GM18867 (cell line): ENCODE data around the gene RXRA.

Source experiments
- ATAC-seq: cut with Tn5 transposase; IDR thresholded peaks from one replicate; pipeline ENCODE4 v1.9.1; 2021; ENCODE audit warnings: mild to moderate bottlenecking, moderate library complexity; ENCODE audit not compliant: unreplicated experiment

RXRA gene

GRCh38 chr9:134461426-134461982 lies 135.2 kb downstream of the RXRA start:
- ATAC-seq = no peak

GRCh38 chr9:134462318-134462717 lies 136.1 kb downstream of the RXRA start:
- no peak for ATAC-seq

DNA sequence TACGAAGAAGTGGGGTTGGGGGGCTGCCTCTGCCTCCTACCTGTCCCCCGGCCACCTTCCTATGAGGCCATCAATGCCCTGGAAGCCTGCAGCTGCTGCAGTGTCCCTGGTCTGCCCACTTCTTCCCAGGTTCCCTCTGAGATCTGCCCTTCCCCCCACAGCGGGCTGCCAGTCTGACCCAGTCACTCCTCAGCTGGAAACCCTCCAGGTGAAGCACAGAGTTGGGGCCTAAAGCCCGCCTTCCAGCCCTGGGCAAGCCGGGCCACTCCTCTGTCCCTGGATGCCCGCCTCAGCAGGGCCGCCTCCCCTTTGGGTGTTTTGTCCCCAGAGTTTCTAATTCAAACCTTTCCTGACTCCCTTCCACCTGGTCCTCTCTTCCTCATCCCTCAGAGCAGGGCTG lies 137.0 kb downstream of the RXRA start:
- ATAC-seq = no peak

GRCh38 chr9:134466869-134467616 lies 140.8 kb downstream of the RXRA start:
- no peak for ATAC-seq

- no peak for ATAC-seq
Measured at GRCh38 chr9:134468358-134468757, 142.1 kb downstream of the RXRA start.

GRCh38 chr9:134469041-134469875 lies 143.0 kb downstream of the RXRA start:
- ATAC-seq = no peak

- no peak for ATAC-seq
Measured at GRCh38 chr9:134472256-134472655, 146.0 kb downstream of the RXRA start.

DNA sequence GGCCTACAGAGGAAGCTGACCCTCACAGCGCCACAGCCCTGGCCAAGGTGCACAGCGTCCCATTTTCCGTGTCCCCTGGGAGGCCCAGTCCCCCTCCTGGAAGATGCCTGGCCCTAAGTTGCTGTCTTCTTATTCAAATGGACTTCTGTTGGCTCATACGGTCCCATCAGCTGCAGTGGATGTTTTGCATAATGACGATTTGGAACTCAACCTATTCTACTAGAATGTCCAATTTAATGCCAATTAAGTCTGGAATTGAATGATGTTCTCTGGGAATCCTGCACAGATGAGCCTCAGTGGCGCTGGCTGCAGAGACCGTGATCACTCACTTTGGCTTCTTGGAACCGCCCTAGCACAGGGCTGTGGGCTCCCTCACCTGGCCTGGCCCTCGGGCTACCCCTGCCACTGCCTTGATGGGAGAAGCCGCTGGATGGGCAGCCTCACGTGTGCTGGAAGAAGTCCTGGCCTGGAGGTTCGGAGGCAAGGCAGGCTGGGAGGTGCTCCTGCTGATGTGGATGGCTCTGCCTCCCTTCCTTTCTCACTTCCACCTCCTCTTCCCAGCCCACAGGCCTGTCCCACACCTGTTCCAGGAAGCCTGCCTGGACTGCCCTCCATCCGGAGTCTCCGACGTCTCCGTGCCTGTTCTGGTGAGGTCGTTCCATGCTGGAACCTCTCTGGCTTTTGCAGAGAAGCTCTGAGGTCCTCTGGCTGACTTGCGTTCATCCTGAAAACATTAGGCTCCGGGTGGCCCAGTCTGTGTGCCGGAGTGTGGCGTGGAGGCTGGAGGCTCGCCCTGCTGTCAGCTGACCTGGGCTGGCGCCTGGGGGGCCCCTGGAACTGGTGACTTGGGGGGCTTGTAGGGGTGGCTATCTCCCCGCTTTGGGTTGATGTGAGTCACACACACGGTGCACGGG lies 147.1 kb downstream of the RXRA start:
- no peak for ATAC-seq

DNA sequence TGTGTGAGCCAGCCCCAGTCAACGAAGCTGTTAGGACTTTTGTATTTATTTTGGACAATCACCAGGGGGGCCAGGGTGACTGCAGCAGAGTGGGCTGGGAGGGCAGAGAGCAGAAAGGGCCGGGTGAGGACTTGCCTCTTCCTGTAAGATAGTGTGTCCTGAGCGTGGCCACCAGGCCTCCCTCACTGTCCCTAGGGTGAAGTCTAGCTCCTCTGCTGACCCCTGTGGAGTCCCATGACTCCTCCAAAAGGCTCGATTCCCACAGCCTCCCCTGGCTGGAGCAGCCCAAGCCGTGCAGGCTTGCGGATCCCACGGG lies 147.8 kb downstream of the RXRA start:
- no peak for ATAC-seq

DNA sequence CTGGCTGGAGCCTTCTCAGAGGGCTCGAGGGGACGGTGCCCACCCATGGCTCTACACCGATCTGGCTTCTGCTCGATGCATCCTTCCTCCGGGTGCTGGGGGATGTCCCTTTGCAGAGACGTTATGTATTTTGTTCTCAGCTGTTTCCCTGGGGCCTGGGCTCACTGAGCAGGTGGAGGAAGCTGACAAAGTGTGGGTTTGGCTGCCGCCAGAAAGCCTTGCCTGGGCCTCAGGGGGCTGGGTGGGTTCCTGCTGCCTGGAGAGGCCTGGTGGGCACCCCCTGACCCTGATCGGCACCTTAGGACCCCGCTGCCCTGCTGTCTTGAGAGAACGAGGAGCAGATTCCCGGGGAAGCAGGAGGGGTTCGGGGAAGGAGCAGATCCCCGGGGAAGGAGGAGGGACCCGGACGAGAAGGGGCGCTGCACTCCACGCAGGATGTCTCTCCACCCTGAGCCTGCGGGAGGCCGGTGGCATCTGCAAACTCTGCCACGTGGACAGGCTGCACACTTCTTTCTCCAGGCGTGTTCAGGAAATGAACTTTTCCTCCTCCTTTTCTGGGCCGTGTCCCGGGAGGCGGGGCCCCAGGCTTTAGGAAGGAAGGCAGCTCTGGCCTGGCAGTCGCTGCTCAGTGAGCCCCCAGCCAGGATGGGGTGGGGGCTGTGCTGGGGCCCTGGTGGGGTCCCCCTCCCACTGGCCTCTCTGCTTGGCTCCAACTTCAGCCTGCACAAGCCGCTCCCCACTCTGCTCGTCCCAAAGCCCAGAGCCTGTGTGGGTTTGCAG lies 148.9 kb downstream of the RXRA start:
- no peak for ATAC-seq

DNA sequence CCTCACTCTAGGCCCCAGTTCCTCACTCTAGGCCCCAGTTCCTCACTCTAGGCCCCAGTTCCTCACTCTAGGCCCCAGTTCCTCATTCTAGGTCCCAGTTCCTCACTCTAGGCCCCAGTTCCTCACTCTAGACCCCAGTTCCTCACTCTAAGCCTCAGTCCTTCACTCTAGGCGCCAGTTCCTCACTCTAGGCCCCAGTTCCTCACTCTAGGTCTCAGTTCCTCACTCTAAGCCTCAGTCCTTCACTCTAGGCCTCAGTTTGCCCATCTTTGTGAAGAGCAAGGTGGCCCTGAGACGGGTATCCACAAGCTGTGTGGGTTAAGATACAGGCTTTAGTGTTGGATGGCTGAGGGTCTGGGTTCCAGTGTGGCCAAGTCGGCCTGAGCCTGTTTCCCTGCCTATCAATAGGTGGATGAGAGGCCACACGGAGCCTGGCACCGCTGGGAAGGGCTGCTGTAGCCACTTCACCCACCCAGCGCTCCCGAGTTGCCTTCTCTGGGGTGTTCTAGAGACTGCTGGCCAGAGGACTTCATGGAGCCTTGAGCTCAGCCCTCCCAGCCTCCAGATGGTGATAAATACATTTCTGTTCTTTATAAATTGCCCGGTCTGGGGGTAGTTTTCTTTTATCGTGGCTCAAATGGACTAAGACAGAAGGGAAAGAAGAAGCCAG lies 150.2 kb downstream of the RXRA start:
- no peak for ATAC-seq

DNA sequence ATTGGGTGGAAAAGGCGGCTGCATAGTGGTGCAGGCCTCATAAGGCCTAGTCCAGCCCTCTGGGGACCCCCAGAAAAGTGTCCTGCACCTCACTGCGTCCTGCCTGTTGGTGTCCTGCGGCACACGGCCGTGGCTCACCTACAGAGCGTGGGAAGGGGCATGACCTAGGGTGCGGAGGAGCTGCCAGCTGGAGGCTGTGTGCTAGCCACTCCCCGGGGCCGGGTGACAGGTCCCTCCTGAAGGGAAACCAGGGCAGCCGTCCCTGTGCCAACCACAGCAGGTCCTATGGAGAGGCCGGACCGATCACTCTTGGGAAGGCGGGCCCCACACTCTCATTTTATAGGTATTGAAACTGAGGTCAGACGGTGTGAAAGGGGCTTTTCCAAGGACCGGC lies 150.7 kb downstream of the RXRA start:
- no peak for ATAC-seq

GRCh38 chr9:134477342-134477925 lies 151.2 kb downstream of the RXRA start:
- ATAC-seq = no peak

DNA sequence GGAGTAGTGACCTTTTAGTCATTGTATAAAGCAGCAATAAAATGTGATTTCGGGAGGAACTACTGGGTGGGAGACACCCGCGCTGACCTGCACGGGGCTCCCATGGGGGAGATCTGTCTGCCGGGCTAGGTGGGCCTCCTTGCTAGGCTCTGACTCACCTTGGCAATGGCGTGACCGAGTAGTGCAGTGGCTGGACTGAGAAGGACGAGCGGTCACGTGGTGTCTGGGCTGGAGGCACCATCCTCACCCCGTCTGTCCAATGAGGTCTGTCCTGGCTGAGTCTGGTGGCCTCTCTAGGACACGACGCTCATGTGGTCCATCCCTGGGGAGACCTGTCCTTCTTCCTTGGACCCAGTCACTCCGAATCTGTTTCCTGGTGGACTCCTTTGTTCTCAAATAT lies 151.7 kb downstream of the RXRA start:
- no peak for ATAC-seq

- no peak for ATAC-seq
Measured at GRCh38 chr9:134481762-134482161, 155.5 kb downstream of the RXRA start.

DNA sequence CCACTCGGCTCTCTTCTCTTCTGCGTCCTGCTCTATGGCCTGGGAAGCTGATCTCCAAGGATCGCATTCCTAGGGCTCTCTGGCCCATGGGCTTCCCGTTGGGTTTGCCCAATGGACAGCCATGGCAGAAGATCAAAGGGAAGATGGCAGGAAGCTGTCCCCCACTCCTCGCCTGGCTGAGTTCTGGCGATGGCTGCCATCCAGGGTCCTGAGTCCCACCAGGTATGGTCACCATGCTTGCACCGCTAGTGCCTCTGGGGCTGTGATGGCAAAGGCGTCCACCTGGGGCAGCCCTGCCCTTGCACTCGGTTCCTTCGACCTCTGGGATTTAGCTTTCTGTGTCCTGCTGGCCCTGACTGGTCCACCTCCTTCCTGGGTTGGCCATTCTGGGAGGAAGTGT lies 156.0 kb downstream of the RXRA start:
- ATAC-seq = no peak

DNA sequence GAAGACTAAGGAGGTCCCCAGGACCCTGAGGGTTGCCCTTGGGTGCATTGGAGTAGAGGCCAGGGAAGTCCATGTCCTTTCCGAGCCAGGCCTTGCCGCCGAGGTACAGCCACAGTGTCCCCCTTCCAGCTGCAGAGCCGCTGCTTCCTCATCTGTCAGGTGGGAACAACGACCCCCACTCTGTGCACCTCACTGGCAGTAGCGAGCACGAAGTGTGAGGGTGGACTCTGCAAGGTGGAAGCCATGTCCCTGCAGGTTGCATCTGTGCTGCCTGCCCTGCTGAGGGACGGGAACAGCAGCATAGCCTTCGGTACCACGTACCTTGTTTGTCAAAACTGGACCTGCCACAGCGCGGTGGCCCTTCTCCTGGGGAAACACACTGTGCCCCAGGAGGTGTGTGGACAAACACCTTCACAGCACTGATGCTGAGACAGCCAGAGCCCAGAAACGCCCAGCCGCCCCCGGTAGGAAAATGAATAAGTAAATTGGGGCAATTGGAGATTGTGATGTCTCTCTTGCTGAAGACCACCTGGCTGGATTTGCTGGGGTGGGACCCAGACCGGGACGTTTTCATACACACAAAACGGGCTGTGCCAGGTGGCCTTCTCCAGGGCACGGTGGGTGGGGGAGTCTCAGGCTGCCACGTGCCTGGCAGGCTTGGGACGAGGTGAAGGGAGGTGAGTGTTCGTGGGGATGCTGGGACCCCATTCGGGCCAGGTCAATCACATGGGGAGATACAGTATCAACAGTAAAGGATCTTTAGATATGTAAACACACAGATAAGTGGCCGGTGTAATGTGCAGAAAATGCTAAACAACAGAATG lies 157.3 kb downstream of the RXRA start:
- ATAC-seq = no peak

DNA sequence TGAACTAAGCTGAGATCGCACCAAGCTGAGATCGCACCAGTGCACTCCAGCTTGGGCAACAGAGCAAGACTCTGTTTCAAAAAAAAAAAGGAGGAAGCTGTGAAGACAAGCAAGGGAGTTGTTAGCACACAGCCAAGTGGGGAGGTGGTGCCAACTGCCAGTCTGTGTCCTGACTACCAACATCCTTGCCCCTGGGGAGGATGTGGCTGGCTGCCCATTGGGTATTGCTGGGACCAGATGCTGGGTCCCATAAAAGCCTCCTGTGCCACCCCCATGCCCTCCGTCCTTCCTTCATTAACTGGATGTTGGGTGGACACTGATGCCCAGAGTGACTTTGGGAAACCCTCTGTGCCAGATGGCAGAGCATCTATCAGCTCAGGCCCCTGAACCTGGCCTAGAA lies 158.2 kb downstream of the RXRA start:
- no peak for ATAC-seq

DNA sequence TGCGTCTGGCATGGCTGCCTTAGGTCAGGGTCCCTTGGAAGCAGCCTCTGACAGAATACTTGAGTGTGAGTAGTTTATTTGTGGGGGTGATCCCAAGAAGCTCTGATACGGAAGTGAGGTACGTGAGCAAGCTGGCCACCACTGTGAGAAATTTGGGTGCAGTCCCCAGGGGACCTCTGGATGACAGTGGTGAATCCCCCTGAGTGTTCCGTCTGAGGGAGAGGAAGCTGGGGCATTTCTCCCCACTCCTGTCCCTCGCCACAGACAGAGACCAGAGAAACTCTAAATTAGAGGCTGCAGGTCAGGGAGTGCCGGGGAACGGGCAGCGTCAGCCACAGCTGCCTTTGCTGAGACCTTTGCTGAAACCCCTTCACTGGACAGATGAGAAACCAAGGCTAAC lies 159.4 kb downstream of the RXRA start:
- ATAC-seq = no peak
